ENCODE data around the gene MORC1. TPM values are rescaled to one million over a fixed set of nuclear protein-coding genes. Genes with fewer than 3 reads are reported as not detected.
A peak's percentile ranks its signal among the peaks of the same experiment; 100 is the strongest.

MORC1 gene
- total RNA-seq, 2 experiments from 2014 or later, result not detected

DNA sequence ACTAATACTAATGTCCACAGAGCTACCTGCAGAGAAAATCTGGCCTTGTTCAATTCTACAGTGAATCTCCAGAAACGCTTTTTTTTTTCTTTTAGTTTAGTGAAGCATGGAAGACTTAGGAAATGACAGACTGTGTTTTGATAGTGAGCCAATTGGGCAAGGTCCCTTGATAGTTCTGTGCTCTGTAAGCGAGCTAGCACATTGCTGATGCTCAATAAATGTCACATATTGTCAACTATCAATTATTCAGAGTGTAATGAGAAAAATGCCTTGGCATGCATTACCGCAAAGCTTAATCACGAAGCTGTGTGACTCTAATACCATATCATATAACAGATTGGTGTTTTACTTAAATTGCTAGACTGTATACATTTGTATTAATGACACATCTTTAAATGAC lies 13.3 kb upstream of the MORC1 start:
- H3K4me1 Mint-ChIP-seq (ENCODE audit: low read depth), result no peaks in the 10 kb centered on the region
- no peak overlapping the region for H3K4me3 Mint-ChIP-seq
- intact Hi-C loops (cut with micrococcal nuclease), result no loop called here
- no peak overlapping the region for H3K27ac Mint-ChIP-seq
- H3K27me3 Mint-ChIP-seq (ENCODE audit: low read depth), result no peaks in the 10 kb centered on the region
- CTCF ChIA-PET, result no interaction called here
- H3K9me3 Mint-ChIP-seq, result peaks cover 3% of the 10 kb centered on the region
- no peak for DNase-seq
- no peaks in the 10 kb centered on the region for H3K36me3 Mint-ChIP-seq (ENCODE audit: low read depth)

- CTCF ChIA-PET, result no interaction called here
Observed at GRCh38 chr3:109127553-109127952, 9.6 kb upstream of the MORC1 start.

GRCh38 chr3:109125902-109126301 lies 8.0 kb upstream of the MORC1 start:
- H3K36me3 Mint-ChIP-seq (ENCODE audit: low read depth), result no peaks in the 10 kb centered on the region

More at GRCh38 chr3:109127553-109127952, 9.6 kb upstream of the MORC1 start:
- intact Hi-C loops (cut with micrococcal nuclease), result no loop called here
- Mint-ChIP-seq H3K27me3 (ENCODE audit: low read depth) (no peaks in the 10 kb centered on the region), H3K27ac (no peak overlapping the region), H3K9me3 (peaks cover 3% of the 10 kb centered on the region), H3K36me3 (ENCODE audit: low read depth) (no peaks in the 10 kb centered on the region), H3K4me1 (ENCODE audit: low read depth) (no peaks in the 10 kb centered on the region), H3K4me3 (no peak overlapping the region)
- no peak for DNase-seq

GRCh38 chr3:109122690-109123089 lies 4.8 kb upstream of the MORC1 start:
- no peaks in the 10 kb centered on the region for H3K9me3 Mint-ChIP-seq
- no peak for DNase-seq
- no peaks in the 10 kb centered on the region for H3K36me3 Mint-ChIP-seq (ENCODE audit: low read depth)
- H3K4me1 Mint-ChIP-seq (ENCODE audit: low read depth), result no peaks in the 10 kb centered on the region
- no peak overlapping the region for H3K27ac Mint-ChIP-seq
- CTCF ChIA-PET, result no interaction called here
- H3K27me3 Mint-ChIP-seq (ENCODE audit: low read depth), result no peaks in the 10 kb centered on the region
- intact Hi-C loops (cut with micrococcal nuclease), result no loop called here
- no peak overlapping the region for H3K4me3 Mint-ChIP-seq

More at GRCh38 chr3:109125902-109126301, 8.0 kb upstream of the MORC1 start:
- H3K4me1 Mint-ChIP-seq (ENCODE audit: low read depth), result no peaks in the 10 kb centered on the region
- H3K4me3 Mint-ChIP-seq, result no peak overlapping the region
- H3K27ac Mint-ChIP-seq, result no peak overlapping the region
- DNase-seq, result no peak
- intact Hi-C loops (cut with micrococcal nuclease), result no loop called here
- H3K9me3 Mint-ChIP-seq, result peaks cover 3% of the 10 kb centered on the region
- CTCF ChIA-PET, result no interaction called here
- H3K27me3 Mint-ChIP-seq (ENCODE audit: low read depth), result no peaks in the 10 kb centered on the region

DNA sequence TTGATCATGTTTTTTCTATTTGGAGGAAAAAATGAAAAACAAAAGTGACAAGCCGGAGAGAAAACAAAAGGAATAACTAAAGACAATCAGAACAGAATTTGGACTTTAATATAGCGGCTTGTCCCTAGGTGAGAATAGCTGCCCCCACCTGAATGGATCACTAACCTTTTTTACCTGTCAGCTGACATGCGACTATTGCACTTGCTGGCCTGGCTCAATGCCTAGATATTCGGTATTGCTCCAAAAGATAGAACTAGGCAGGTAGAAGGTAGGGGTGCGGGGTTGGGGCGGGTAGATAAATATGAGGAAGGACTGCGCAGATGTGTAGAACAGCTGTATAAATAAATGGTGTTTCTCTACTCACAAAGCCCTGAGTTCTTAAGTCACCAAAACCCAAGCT lies 650 bp upstream of the MORC1 start:
- Mint-ChIP-seq H3K9me3 (no peaks in the 10 kb centered on the region), H3K27ac (no peak overlapping the region), H3K4me3 (no peak overlapping the region), H3K36me3 (ENCODE audit: low read depth) (no peaks in the 10 kb centered on the region), H3K27me3 (ENCODE audit: low read depth) (peaks cover 7% of the 10 kb centered on the region), H3K4me1 (ENCODE audit: low read depth) (no peaks in the 10 kb centered on the region)
- intact Hi-C loops (cut with micrococcal nuclease), result no loop called here
- no peak for DNase-seq
- CTCF ChIA-PET, result no interaction called here

- Mint-ChIP-seq H3K27ac (no peak overlapping the region), H3K9me3 (no peaks in the 10 kb centered on the region), H3K4me3 (no peak overlapping the region), H3K4me1 (ENCODE audit: low read depth) (no peaks in the 10 kb centered on the region), H3K36me3 (ENCODE audit: low read depth) (no peaks in the 10 kb centered on the region), H3K27me3 (ENCODE audit: low read depth) (peaks cover 12% of the 10 kb centered on the region)
- no peak for DNase-seq
- CTCF ChIA-PET, result interaction anchor here (1.5 kb wide), 1 partner anchor 93 kb away, joined by 4 read pairs; no protein-coding TSS in a partner anchor
- intact Hi-C loops (cut with micrococcal nuclease), result no loop called here
Observed at GRCh38 chr3:109116031-109116430, 1.9 kb downstream of the MORC1 start.

DNA sequence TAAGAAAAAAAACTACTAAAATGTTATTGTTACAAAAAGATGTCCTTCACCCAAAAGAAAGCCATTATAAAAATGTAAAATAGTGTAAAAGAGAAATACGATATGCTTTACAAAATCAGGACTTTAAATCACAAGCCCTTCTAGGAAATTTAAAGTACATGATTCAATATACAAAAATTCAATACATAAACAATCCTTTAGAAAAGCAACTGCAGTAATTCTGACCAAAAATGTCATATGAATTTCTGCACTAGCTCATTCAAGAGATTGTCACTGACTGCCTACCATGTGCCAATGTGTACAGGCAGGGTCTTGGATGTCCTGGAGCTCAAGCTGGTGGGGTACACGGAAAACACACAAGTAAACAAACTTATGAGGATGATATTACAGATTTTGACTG lies 2.5 kb downstream of the MORC1 start:
- H3K27ac Mint-ChIP-seq, result no peak overlapping the region
- no peak overlapping the region for H3K4me3 Mint-ChIP-seq
- DNase-seq, result no peak
- intact Hi-C loops (cut with micrococcal nuclease), result no loop called here
- H3K4me1 Mint-ChIP-seq (ENCODE audit: low read depth), result no peaks in the 10 kb centered on the region
- CTCF ChIA-PET, result interaction anchor here (1.5 kb wide), 1 partner anchor 92 kb away, joined by 4 read pairs; no protein-coding TSS in a partner anchor
- peaks cover 12% of the 10 kb centered on the region for H3K27me3 Mint-ChIP-seq (ENCODE audit: low read depth)
- H3K36me3 Mint-ChIP-seq (ENCODE audit: low read depth), result no peaks in the 10 kb centered on the region
- H3K9me3 Mint-ChIP-seq, result no peaks in the 10 kb centered on the region

DNA sequence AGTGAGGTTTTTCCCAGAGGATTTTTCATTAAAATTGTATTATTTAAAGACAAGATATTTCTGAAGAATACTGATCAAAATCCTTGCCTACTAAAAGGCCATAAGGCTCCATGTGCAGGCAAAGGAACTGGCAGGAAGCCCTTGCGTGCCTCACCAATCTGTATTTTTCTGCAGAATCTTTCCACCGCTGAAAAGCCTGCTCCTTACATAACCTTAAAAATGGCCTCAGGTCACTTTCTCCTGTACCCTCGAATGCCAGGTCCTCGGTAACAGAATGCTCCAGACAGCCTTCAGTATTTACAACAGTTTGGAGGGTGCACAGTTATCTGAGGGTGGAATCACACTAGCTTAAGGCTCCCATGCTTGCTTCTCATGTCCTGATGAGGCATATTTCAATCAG lies 3.2 kb downstream of the MORC1 start:
- Mint-ChIP-seq H3K9me3 (no peaks in the 10 kb centered on the region), H3K27ac (no peak overlapping the region), H3K36me3 (ENCODE audit: low read depth) (no peaks in the 10 kb centered on the region), H3K4me1 (ENCODE audit: low read depth) (no peaks in the 10 kb centered on the region), H3K4me3 (no peak overlapping the region), H3K27me3 (ENCODE audit: low read depth) (peaks cover 12% of the 10 kb centered on the region)
- DNase-seq, result no peak
- CTCF ChIA-PET, result no interaction called here
- intact Hi-C loops (cut with micrococcal nuclease), result no loop called here

DNA sequence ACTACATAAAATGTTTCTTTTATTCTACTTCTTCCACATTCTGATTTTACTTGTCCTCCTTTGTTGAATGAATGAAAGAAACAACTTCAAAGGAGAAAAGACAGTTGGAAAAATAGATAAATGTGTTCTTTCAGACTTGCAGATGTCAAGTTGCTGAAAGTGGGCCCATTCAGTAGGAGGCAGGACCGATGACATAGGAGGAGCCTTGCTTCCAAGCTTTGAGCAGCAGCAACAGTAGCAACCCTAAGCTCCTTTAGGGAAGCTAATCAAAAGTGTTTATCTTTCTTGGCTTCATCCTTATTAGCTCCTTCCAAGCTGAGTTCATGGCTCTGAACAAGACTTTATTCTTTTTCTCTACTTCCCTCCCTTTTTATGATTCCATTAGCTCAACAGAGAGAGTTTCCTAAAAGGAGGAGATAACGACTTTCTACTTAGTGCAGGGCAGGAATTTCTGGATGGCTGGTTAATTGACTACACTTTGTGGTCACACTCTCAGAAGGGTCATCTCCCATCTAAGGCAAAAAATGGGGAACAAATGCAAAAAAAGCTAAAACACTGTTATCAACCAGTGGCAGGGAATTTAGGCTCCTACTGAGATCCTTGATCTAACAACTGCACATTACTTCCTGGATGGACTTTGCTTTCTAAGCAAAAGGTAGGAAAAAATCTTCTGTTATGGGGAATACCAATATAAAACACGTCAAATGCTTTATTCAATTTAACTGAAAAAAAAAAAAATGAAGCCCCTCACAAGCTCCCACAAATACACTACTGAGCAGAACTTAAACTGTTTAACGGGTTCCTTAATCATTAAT lies 4.8 kb downstream of the MORC1 start:
- CTCF ChIA-PET, result interaction anchor here (0.6 to 1.3 kb wide), 2 partner anchors 15 to 70 kb away, joined by 3 to 6 read pairs; no protein-coding TSS in a partner anchor
- Mint-ChIP-seq H3K9me3 (no peaks in the 10 kb centered on the region), H3K4me1 (ENCODE audit: low read depth) (no peaks in the 10 kb centered on the region), H3K4me3 (no peak overlapping the region), H3K27ac (no peak overlapping the region), H3K27me3 (ENCODE audit: low read depth) (peaks cover 18% of the 10 kb centered on the region), H3K36me3 (ENCODE audit: low read depth) (no peaks in the 10 kb centered on the region)
- intact Hi-C loops (cut with micrococcal nuclease), result no loop called here
- DNase-seq, result no peak

DNA sequence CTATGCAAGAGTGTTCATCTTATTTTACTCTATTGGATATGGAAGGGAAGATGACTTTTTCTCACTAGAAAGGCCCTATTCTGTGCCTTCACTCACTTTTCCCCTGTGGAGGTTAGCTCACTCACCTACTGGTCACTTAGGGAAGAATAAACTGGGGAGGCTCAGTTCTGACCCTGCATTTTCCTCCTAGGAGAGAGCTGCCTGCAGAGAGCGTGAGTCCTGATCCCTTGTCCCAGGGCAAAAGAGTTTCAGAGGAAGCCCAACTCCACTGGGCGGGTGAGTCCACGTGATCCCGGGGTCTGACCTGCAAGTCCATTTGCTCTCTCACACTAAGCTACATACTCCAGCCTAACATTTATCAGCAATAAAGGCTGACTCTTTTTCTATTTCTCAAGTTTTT lies 8.4 kb downstream of the MORC1 start:
- peaks cover 17% of the 10 kb centered on the region for H3K27me3 Mint-ChIP-seq (ENCODE audit: low read depth)
- H3K27ac Mint-ChIP-seq, result no peak overlapping the region
- intact Hi-C loops (cut with micrococcal nuclease), result no loop called here
- no peaks in the 10 kb centered on the region for H3K9me3 Mint-ChIP-seq
- CTCF ChIA-PET, result interaction anchor here (0.7 kb wide), 1 partner anchor 27 kb away, joined by 3 read pairs; no protein-coding TSS in a partner anchor
- no peak overlapping the region for H3K4me3 Mint-ChIP-seq
- no peaks in the 10 kb centered on the region for H3K36me3 Mint-ChIP-seq (ENCODE audit: low read depth)
- no peak for DNase-seq
- no peaks in the 10 kb centered on the region for H3K4me1 Mint-ChIP-seq (ENCODE audit: low read depth)

- H3K36me3 Mint-ChIP-seq (ENCODE audit: low read depth), result no peaks in the 10 kb centered on the region
- no peaks in the 10 kb centered on the region for H3K4me1 Mint-ChIP-seq (ENCODE audit: low read depth)
- CTCF ChIA-PET, result interaction anchor here (0.7 to 1.7 kb wide), 4 partner anchors 15 to 74 kb away, joined by 3 to 6 read pairs (median 4); no protein-coding TSS in a partner anchor
- peak; percentile 19 for DNase-seq
- no peaks in the 10 kb centered on the region for H3K9me3 Mint-ChIP-seq
- intact Hi-C loops (cut with micrococcal nuclease), result loop anchor here (1.0 kb wide), 1 partner anchor 76 kb away; no protein-coding TSS in a partner anchor
- H3K27me3 Mint-ChIP-seq (ENCODE audit: low read depth), result peaks cover 2% of the 10 kb centered on the region
- H3K27ac Mint-ChIP-seq, result no peak overlapping the region
- no peak overlapping the region for H3K4me3 Mint-ChIP-seq
Observed at GRCh38 chr3:109098079-109098644, 19.8 kb downstream of the MORC1 start.

DNA sequence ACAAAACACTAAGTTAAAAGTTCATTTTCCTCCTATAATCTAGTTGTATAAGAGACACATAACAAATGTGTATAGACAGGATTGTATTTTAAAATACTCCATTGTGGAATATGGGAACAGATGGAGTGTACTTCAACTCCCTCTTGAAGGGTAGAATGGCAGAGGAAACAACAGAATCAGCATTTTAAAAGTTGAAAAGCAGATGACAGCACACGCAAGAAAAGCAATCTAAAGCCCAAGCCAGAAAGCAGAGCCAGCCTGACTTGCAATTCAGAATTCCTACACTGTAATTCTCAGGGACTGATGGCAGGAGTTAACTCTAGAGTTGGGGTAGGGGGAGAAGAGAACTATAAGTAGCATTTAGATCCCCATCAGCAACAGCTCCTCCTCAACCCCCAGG lies 22.8 kb downstream of the MORC1 start:
- CTCF ChIA-PET, result no interaction called here
- Mint-ChIP-seq H3K4me3 (no peak overlapping the region), H3K4me1 (ENCODE audit: low read depth) (no peaks in the 10 kb centered on the region)

DNA sequence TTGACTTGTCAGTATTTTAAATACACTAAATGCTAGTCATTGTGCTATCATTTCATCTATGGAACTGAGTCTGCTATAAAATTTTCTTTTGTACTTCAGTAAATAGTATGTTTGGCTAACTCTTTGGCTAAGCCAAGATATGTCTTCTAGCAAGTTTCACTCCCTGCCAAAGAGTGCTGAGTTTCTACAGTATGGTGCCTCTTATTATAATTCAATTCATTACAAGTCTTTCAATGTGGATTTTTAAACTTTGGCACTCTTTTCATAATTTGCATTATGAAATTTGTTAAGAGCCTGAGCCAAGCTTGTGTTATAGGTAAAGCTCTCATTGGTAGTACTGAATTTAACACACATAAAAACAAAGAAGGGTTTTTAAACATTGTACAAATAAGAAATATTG lies 24.4 kb downstream of the MORC1 start:
- no peak overlapping the region for H3K4me3 Mint-ChIP-seq
- no peaks in the 10 kb centered on the region for H3K4me1 Mint-ChIP-seq (ENCODE audit: low read depth)
- H3K27me3 Mint-ChIP-seq (ENCODE audit: low read depth), result peaks cover 7% of the 10 kb centered on the region
- CTCF ChIA-PET, result interaction anchor here (1.0 kb wide), 1 partner anchor 11 kb away, joined by 3 read pairs; no protein-coding TSS in a partner anchor
- no peaks in the 10 kb centered on the region for H3K36me3 Mint-ChIP-seq (ENCODE audit: low read depth)
- DNase-seq, result no peak
- H3K27ac Mint-ChIP-seq, result no peak overlapping the region
- intact Hi-C loops (cut with micrococcal nuclease), result no loop called here
- no peaks in the 10 kb centered on the region for H3K9me3 Mint-ChIP-seq

More for the DNA sequence above, 22.8 kb downstream of the MORC1 start:
- intact Hi-C loops (cut with micrococcal nuclease), result no loop called here
- Mint-ChIP-seq H3K27me3 (ENCODE audit: low read depth) (peaks cover 2% of the 10 kb centered on the region), H3K36me3 (ENCODE audit: low read depth) (no peaks in the 10 kb centered on the region), H3K27ac (no peak overlapping the region), H3K9me3 (no peaks in the 10 kb centered on the region)
- no peak for DNase-seq

All from activated naive CD4-positive, alpha-beta T cell treated with anti-CD3 and anti-CD28 coated beads for 36 hours (primary cell).